Ramos (cell line): ENCODE data around the gene KRTAP5-4.
"Not testable (repeated sequence)": the region's sequence is repeated elsewhere in the genome, so short reads cannot be mapped to it uniquely, and the experiment has no call there.

ENCODE experiments used
- in situ Hi-C: fragments of 300-500 bp; cut with MboI; formaldehyde crosslinking; loops from one replicate; pipeline ENCODE4 v1.14.3; 2022; ENCODE audit warnings: low sequenced_read_pairs; ENCODE audit not compliant: unreplicated experiment

KRTAP5-4 gene

GRCh38 chr11:1605923-1606322 lies 16.0 kb downstream of the KRTAP5-4 start:
- in situ Hi-C loops = not testable (repeated sequence)

- in situ Hi-C loops = no loop called here
Observed at GRCh38 chr11:1604711-1605110, 17.2 kb downstream of the KRTAP5-4 start.

GRCh38 chr11:1604181-1604580 lies 17.8 kb downstream of the KRTAP5-4 start:
- in situ Hi-C loops = no loop called here

- in situ Hi-C loops = no loop called here
Observed at GRCh38 chr11:1603629-1604028, 18.3 kb downstream of the KRTAP5-4 start.

- in situ Hi-C loops = not testable (repeated sequence)
Observed at GRCh38 chr11:1601663-1602062, 20.3 kb downstream of the KRTAP5-4 start.

GRCh38 chr11:1600626-1601025 lies 21.3 kb downstream of the KRTAP5-4 start:
- in situ Hi-C loops = no loop called here

- in situ Hi-C loops = no loop called here
Observed at GRCh38 chr11:1598816-1599215, 23.1 kb downstream of the KRTAP5-4 start.

GRCh38 chr11:1598406-1598805 lies 23.5 kb downstream of the KRTAP5-4 start:
- in situ Hi-C loops = not testable (repeated sequence)

- in situ Hi-C loops = no loop called here
Observed at GRCh38 chr11:1597994-1598380, 24.0 kb downstream of the KRTAP5-4 start, which contains the start of gene KRTAP5-2. TSS of gene KRTAP5-2 (minus strand) at chr11:1598294. CDS start at chr11:1598250, 44 bp downstream.

GRCh38 chr11:1597331-1597993 lies 24.5 kb downstream of the KRTAP5-4 start:
- in situ Hi-C loops = no loop called here

- in situ Hi-C loops = not testable (repeated sequence)
Observed at GRCh38 chr11:1596576-1597121, 25.3 kb downstream of the KRTAP5-4 start.

- in situ Hi-C loops = not testable (repeated sequence)
Observed at GRCh38 chr11:1595994-1596575, 25.9 kb downstream of the KRTAP5-4 start.

- in situ Hi-C loops = no loop called here
Observed at GRCh38 chr11:1592628-1593027, 29.3 kb downstream of the KRTAP5-4 start.

- in situ Hi-C loops = no loop called here
Observed at GRCh38 chr11:1589996-1590395, 31.9 kb downstream of the KRTAP5-4 start.

GRCh38 chr11:1589191-1589963 lies 32.6 kb downstream of the KRTAP5-4 start:
- in situ Hi-C loops = not testable (repeated sequence)

GRCh38 chr11:1586699-1587098 lies 35.2 kb downstream of the KRTAP5-4 start:
- in situ Hi-C loops = no loop called here

- in situ Hi-C loops = not testable (repeated sequence)
Observed at GRCh38 chr11:1584661-1585370, 37.1 kb downstream of the KRTAP5-4 start, which contains the start of gene KRTAP5-1. TSS of gene KRTAP5-1 (minus strand) at chr11:1585283. CDS start at chr11:1585249, 34 bp downstream.

- in situ Hi-C loops = not testable (repeated sequence)
Observed at GRCh38 chr11:1582909-1583308, 39.0 kb downstream of the KRTAP5-4 start.

- in situ Hi-C loops = no loop called here
Observed at GRCh38 chr11:1581976-1582375, 40.0 kb downstream of the KRTAP5-4 start.

GRCh38 chr11:1576825-1577224 lies 45.1 kb downstream of the KRTAP5-4 start:
- in situ Hi-C loops = no loop called here
